Hepatocyte (in vitro differentiated cells): Measurements from ENCODE around the gene PLPP7.

Experiments
- CTCF ChIP-seq: fragments of 200-600 bp; sonication (generic); IDR thresholded peaks from 2 replicates; pipeline ENCODE4 v1.5.1; 2016; ENCODE audit warnings: antibody characterized with exemption, mild to moderate bottlenecking; ENCODE audit not compliant: poor library complexity
- EZH2 ChIP-seq: fragments of 200-600 bp; sonication (generic); IDR thresholded peaks from 2 replicates; pipeline ENCODE4 v1.6.1; 2016; ENCODE audit warnings: antibody characterized with exemption, mild to moderate bottlenecking, borderline replicate concordance

- TF ChIP-seq CTCF = no peak
- TF ChIP-seq EZH2 = no peak
Observed at GRCh38 chr9:131274674-131275331, 14.7 kb upstream of the PLPP7 start.
